ENCODE results near the gene COL1A1. TPM values are rescaled to one million over a fixed set of nuclear protein-coding genes. Genes with fewer than 3 reads are reported as not detected.

The COL1A1 gene
- total RNA-seq, 1 donor from 2014 or later: 15.3 TPM

DNA sequence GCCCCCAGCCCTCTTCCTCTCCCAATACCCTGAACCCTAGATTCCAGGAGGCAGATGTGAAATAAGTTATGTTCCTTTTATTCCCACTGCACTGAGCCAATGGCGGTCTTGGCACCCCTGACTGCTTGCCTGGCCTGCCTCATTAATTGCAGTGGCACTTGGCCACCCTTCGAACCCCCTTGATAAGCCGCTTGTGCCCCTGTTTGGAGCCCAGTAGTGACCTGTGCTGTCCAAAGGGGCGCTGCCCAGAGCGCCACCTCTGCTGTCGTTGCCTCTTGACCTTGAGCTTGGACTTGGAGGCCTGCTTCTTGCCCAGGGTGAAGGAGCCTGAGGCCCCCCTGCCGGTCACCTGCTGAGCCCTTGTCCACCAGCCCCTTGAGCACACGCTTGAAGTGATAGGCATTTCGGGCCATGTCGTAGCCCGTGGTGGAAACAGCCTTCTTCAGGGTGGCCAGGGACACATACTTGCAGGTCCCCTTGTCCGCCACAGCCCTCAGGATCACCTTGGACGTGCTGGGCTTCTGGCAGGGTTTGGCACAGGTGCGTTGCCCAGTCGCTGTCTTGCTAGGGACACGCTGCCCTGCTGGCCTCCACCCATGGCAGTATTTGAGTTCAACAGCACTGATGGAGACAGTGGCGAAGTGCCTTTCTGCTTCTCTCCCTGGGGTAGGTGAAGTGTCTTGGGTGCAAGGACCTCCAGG, 29.9 kb downstream of the COL1A1 start:
- no peaks in the 10 kb centered on the region for H3K36me3 ChIP-seq (ENCODE audit: control insufficient read depth, insufficient read depth, low read length)
- no peaks in the 10 kb centered on the region for H3K27me3 ChIP-seq (ENCODE audit: control insufficient read depth, insufficient read depth, low read length)
- DNase-seq (ENCODE audit: low read depth): no peak
- TF ChIP-seq, protein P1, sequence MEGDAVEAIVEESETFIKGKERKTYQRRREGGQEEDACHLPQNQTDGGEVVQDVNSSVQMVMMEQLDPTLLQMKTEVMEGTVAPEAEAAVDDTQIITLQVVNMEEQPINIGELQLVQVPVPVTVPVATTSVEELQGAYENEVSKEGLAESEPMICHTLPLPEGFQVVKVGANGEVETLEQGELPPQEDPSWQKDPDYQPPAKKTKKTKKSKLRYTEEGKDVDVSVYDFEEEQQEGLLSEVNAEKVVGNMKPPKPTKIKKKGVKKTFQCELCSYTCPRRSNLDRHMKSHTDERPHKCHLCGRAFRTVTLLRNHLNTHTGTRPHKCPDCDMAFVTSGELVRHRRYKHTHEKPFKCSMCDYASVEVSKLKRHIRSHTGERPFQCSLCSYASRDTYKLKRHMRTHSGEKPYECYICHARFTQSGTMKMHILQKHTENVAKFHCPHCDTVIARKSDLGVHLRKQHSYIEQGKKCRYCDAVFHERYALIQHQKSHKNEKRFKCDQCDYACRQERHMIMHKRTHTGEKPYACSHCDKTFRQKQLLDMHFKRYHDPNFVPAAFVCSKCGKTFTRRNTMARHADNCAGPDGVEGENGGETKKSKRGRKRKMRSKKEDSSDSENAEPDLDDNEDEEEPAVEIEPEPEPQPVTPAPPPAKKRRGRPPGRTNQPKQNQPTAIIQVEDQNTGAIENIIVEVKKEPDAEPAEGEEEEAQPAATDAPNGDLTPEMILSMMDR (IDR thresholded peaks at IDR 0.05; ENCODE audit: insufficient read depth, low read length, severe bottlenecking): no peak
- FAIRE-seq: no peak
- H3K4me3 ChIP-seq (ENCODE audit: low read depth, low read length): no peak overlapping the region

DNA sequence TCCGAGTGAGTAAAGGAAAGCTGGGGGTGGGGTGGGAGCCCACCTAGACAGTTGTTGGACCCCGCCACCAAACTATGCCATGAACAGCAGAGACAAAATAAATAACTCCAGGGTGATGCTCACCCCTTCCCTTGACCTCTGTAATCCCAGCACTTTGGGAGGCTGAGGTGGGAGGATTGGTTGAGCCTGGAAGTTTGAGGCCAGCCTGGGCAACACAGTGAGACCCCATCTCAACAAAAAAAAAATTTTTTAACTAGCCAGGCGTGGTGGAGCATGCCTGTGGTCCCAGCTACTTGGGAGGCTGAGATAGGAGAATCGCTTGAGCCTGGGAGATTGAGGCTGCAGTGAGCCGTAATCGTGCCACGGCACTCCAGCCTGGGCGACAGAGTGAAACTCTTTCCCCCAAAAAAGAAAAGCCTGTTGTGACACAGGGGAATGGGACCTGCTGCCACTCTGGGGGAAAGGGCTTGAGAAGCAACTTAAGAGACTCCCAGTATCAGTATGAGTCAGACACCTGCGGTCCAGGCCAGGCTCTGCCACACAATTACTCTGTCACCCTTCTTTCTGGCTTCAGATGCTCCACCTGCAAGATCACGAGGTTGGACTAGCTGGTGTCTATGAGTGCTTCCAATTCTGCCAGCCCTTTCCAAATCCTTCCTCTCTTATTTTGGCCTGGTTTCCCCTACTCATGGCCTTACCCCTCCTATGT, 30.6 kb downstream of the COL1A1 start:
- FAIRE-seq (peak; percentile 13), DNase-seq (ENCODE audit: low read depth) (peak; percentile 78)
- Histone ChIP-seq H3K36me3 (ENCODE audit: control insufficient read depth, insufficient read depth, low read length) (no peaks in the 10 kb centered on the region), H3K27me3 (ENCODE audit: control insufficient read depth, insufficient read depth, low read length) (no peaks in the 10 kb centered on the region), H3K4me3 (ENCODE audit: low read depth, low read length) (no peak overlapping the region)
- TF ChIP-seq, protein P1 (IDR thresholded peaks at IDR 0.05; ENCODE audit: insufficient read depth, low read length, severe bottlenecking): no peak

DNA sequence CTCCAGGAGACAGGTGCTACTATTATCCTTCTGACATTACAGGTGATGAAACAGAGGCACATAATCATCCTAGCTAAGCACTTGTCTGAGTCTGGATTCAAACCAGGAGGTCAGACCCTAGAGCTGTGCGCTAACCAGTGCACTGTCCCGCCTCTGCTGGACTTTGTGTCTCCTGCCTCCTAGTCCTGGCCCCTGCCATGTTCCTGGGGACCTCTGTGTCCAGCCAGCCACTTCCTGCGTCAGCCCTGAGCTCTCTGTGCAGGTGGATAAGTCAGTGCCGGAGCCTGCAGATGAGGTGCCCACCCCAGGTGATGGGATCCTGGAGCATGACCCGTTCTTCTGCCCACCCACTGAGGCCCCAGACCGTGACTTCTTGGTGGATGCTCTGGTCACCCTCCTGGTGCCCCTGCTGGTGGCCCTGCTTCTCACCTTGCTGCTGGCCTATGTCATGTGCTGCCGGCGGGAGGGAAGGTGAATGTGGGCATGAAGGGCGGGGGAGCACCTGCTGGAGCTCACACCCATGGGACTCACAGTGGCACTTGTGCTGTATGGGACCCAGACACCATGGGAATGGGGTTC, 31.5 kb downstream of the COL1A1 start:
- TF ChIP-seq, protein P1 (IDR thresholded peaks at IDR 0.05; ENCODE audit: insufficient read depth, low read length, severe bottlenecking): no peak
- H3K36me3 ChIP-seq (ENCODE audit: control insufficient read depth, insufficient read depth, low read length): no peaks in the 10 kb centered on the region
- no peak overlapping the region for H3K4me3 ChIP-seq (ENCODE audit: low read depth, low read length)
- DNase-seq (ENCODE audit: low read depth) (no peak), FAIRE-seq (no peak)
- no peaks in the 10 kb centered on the region for H3K27me3 ChIP-seq (ENCODE audit: control insufficient read depth, insufficient read depth, low read length)

DNA sequence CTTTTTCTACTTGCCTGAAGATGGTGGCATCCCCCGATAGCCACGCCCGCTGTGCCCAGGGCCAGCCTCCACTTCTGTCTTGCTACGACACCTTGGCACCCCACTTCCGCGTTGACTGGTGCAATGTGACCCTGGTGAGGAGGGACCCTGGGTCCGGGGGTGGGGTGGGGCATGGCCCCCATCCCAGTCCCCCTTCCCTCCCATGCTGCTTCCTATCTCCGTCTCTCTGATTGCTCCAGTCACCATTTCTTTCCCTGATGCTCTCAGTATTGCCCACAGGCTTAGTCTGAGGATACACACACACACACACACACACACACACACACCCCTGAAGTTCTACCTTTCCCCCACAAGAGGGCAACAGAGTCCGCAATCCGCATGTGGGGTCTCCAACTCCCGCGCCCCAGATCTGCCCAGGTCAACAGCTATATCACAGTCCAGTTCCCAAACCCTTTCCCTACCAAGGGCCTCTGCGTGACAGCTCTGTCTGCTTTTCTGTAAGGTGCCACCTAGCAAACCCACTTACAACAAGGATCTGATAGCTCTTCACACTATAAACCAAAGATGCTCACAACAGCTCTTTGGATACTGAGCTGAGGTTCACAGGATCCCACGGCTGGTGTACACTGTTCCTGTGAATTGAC, 32.2 kb downstream of the COL1A1 start:
- no peaks in the 10 kb centered on the region for H3K27me3 ChIP-seq (ENCODE audit: control insufficient read depth, insufficient read depth, low read length)
- TF ChIP-seq, protein P1 (IDR thresholded peaks at IDR 0.05; ENCODE audit: insufficient read depth, low read length, severe bottlenecking): peak; percentile 92
- no peak for FAIRE-seq
- H3K36me3 ChIP-seq (ENCODE audit: control insufficient read depth, insufficient read depth, low read length): no peaks in the 10 kb centered on the region
- H3K4me3 ChIP-seq (ENCODE audit: low read depth, low read length): no peak overlapping the region
- peak; percentile 50 for DNase-seq (ENCODE audit: low read depth)

DNA sequence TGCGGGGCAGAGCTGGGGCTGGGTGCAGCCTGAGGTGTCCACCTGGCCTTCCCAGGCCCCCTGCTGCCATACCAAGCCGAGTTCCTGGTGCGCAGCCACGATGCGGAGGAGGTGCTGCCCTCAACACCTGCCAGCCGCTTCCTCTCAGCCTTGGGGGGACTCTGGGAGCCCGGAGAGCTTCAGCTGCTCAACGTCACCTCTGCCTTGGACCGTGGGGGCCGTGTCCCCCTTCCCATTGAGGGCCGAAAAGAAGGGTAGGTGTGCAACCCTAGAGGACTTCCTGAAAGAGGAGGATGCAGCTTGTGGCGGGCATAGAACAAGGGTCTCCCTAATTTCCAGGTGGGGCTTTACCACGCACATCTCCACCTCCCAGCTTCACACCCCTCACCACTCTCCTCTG, 33.1 kb downstream of the COL1A1 start:
- FAIRE-seq (no peak), DNase-seq (ENCODE audit: low read depth) (no peak)
- Histone ChIP-seq H3K27me3 (ENCODE audit: control insufficient read depth, insufficient read depth, low read length) (no peaks in the 10 kb centered on the region), H3K36me3 (ENCODE audit: control insufficient read depth, insufficient read depth, low read length) (no peaks in the 10 kb centered on the region), H3K4me3 (ENCODE audit: low read depth, low read length) (no peak overlapping the region)
- TF ChIP-seq, protein P1 (IDR thresholded peaks at IDR 0.05; ENCODE audit: insufficient read depth, low read length, severe bottlenecking): no peak

Measured in bronchial epithelial cell (primary cell).